Activated CD4-positive, alpha-beta T cell treated with anti-CD3 and anti-CD28 coated beads, Interleukin-2, amount 50 U/mL, for 24 hours (primary cell): ENCODE measurements around the gene DLAT.
"Not testable (repeated sequence)": the region's sequence is repeated elsewhere in the genome, so short reads cannot be mapped to it uniquely, and the experiment has no call there.

Experiments used
- DNase-seq, 2 donors: peaks; one replicate each; pipeline ENCODE4 v3.0.0-alpha.2; 2020; ENCODE audit warnings: low read depth in 1 of 2, low spot score in 1 of 2

DLAT gene

GRCh38 chr11:112046647-112047046, 21.4 kb downstream of the DLAT start:
- not testable (repeated sequence) for DNase-seq

GRCh38 chr11:112048256-112048655, 23.0 kb downstream of the DLAT start:
- not testable (repeated sequence) for DNase-seq

GRCh38 chr11:112049777-112050176, 24.6 kb downstream of the DLAT start:
- no peak for DNase-seq

GRCh38 chr11:112050721-112051120, 25.5 kb downstream of the DLAT start:
- DNase-seq, result no peak

GRCh38 chr11:112051768-112052167, 26.6 kb downstream of the DLAT start:
- no peak for DNase-seq

GRCh38 chr11:112057170-112057569, 32.0 kb downstream of the DLAT start:
- no peak for DNase-seq

GRCh38 chr11:112058103-112058502, 32.9 kb downstream of the DLAT start:
- DNase-seq, result no peak

- no peak for DNase-seq
These were observed 37.7 kb downstream of the DLAT start for GRCh38 chr11:112062923-112063322.

GRCh38 chr11:112073941-112074811, 49.0 kb downstream of the DLAT start, which contains the start of the genes NKAPD1 and PIH1D2:
NKAPD1 (plus strand) TSS chr11:112074299; CDS start chr11:112075575, 1,276 bp downstream.
PIH1D2 (minus strand) TSS chr11:112074017; CDS start chr11:112073174, 843 bp downstream.
- DNase-seq, result peak; percentile 63 to 84

- no peak for DNase-seq
These were observed 57.5 kb downstream of the DLAT start for GRCh38 chr11:112082729-112083128.

GRCh38 chr11:112085822-112086421, 60.7 kb downstream of the DLAT start:
- DNase-seq, result peak in 1 of 2 donors; percentile 34

GRCh38 chr11:112086422-112087191, 61.4 kb downstream of the DLAT start, which contains the start of the genes SDHD and TIMM8B:
SDHD (plus strand) TSS chr11:112086873; CDS start chr11:112086908, 35 bp downstream.
TIMM8B (minus strand) TSS chr11:112086756; CDS start chr11:112086723, 33 bp downstream.
- DNase-seq, result peak; percentile 87 to 97

GRCh38 chr11:112087212-112087611, 62.0 kb downstream of the DLAT start:
- DNase-seq, result no peak

GRCh38 chr11:112095302-112095701, 70.1 kb downstream of the DLAT start:
- not testable (repeated sequence) for DNase-seq

GRCh38 chr11:112096194-112096593, 71.0 kb downstream of the DLAT start:
- DNase-seq, result no peak

- DNase-seq, result no peak
These were observed 72.7 kb downstream of the DLAT start for GRCh38 chr11:112097734-112098528.

GRCh38 chr11:112100462-112100861, 75.3 kb downstream of the DLAT start:
- no peak for DNase-seq

GRCh38 chr11:112103446-112103845, 78.2 kb downstream of the DLAT start:
- DNase-seq, result no peak

- DNase-seq, result no peak
These were observed 80.9 kb downstream of the DLAT start for GRCh38 chr11:112106070-112106469.
